Mucosa of rectum (tissue), 2 donors: ENCODE measurements around the gene DRP2.

Source experiments
- H3K27ac ChIP-seq, 2 donors: one replicate each; pipeline ENCODE4 v1.7.0; 2013; ENCODE audit warnings: inconsistent platforms in 2 of 2, low read depth in 2 of 2, low read length in 2 of 2
- H3K27me3 ChIP-seq, 2 donors: one replicate each; pipeline ENCODE4 v1.7.0; 2013; ENCODE audit warnings: low read length in 2 of 2; ENCODE audit not compliant: control insufficient read depth in 2 of 2, insufficient read depth in 2 of 2
- H3K36me3 ChIP-seq, 2 donors: one replicate each; pipeline ENCODE4 v1.7.0; 2013; ENCODE audit warnings: low read length in 2 of 2; ENCODE audit not compliant: control insufficient read depth in 2 of 2, insufficient read depth in 2 of 2
- H3K4me1 ChIP-seq, 2 donors: one replicate each; pipeline ENCODE4 v1.7.0; 2013; ENCODE audit warnings: low read length in 2 of 2, mild to moderate bottlenecking in 1 of 2; ENCODE audit not compliant: control insufficient read depth in 2 of 2, insufficient read depth in 2 of 2
- H3K4me3 ChIP-seq, 2 donors: one replicate each; pipeline ENCODE4 v1.7.0; 2013; ENCODE audit warnings: low read length in 2 of 2
- H3K9ac ChIP-seq, 2 donors: one replicate each; pipeline ENCODE4 v1.7.0; 2013; ENCODE audit warnings: low read length in 2 of 2, low read depth in 1 of 2, mild to moderate bottlenecking in 1 of 2
- H3K9me3 ChIP-seq, 2 donors: one replicate each; pipeline ENCODE4 v1.7.0; 2013; ENCODE audit warnings: low read length in 2 of 2; ENCODE audit not compliant: control insufficient read depth in 2 of 2
- donor health status: healthy.
- donor health status: Normal muscosa, but diverticular disease.

The DRP2 gene

DNA sequence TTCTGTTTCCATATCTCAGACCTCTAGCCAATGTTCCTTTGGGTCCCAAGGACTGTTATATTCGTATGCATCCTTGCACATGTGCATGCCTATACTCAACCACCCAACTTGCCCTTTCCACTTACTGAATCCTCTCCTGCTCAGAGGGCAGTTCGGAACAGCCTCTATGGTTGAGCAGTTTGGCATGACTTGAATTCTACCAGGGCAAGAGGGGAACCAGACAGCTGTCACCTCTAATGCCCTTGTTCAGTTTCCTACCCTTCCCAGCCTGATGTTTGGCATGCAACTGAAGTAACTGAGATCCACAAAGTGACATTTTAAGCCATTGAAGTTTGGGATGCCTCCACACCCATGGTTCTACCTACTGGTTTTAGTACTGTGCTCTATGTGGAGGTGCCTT is 17.5 kb downstream of the DRP2 start:
- H3K4me3 ChIP-seq, result no peak overlapping the region
- no peak overlapping the region for H3K9ac ChIP-seq
- H3K27me3 ChIP-seq, result no peaks in the 10 kb centered on the region
- H3K27ac ChIP-seq, result no peak overlapping the region
- H3K9me3 ChIP-seq, result no peaks in the 10 kb centered on the region
- H3K4me1 ChIP-seq, result no peaks in the 10 kb centered on the region
- no peaks in the 10 kb centered on the region for H3K36me3 ChIP-seq

DNA sequence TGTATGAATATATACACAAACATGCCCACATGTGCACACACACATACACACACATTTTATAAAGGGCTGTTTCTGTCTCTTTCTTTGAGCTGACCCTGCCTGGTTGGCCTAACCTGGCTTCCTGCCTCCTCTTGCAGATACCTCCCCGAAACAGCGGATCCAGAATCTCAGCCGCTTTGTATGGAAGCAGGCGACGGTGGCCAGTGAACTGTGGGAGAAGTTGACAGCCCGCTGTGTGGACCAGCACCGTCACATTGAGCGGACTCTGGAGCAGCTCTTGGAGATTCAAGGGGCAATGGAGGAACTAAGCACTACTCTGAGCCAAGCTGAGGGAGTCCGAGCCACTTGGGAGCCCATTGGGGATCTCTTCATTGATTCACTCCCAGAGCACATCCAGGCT is 21.9 kb downstream of the DRP2 start:
- Histone ChIP-seq H3K27ac (no peak overlapping the region), H3K27me3 (no peaks in the 10 kb centered on the region), H3K36me3 (no peaks in the 10 kb centered on the region), H3K9ac (no peak overlapping the region), H3K9me3 (no peaks in the 10 kb centered on the region), H3K4me1 (no peaks in the 10 kb centered on the region), H3K4me3 (no peak overlapping the region)

DNA sequence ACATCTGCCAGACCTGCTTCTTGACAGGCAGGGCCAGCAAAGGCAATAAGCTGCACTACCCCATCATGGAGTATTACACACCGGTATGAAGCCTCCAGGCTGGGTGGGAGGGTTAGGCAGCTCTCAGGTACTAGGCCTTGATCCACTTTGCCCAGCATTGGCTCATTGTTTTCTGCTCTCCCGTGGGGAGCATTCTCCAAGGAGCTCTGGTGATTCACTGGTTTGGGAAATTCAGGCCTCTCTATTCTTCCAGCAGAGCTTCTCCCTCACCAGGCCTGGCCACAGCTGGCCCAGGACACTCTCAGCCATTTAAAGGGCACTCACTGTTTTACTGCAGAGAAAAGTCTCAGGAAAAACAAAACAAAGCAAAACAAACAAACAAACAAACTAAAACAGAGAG is 33.0 kb downstream of the DRP2 start:
- Histone ChIP-seq H3K4me1 (no peaks in the 10 kb centered on the region), H3K27ac (no peak overlapping the region), H3K36me3 (no peaks in the 10 kb centered on the region), H3K27me3 (peaks cover 0 to 2% of the 10 kb centered on the region in 2 donors), H3K4me3 (no peak overlapping the region), H3K9ac (no peak overlapping the region), H3K9me3 (no peaks in the 10 kb centered on the region)

DNA sequence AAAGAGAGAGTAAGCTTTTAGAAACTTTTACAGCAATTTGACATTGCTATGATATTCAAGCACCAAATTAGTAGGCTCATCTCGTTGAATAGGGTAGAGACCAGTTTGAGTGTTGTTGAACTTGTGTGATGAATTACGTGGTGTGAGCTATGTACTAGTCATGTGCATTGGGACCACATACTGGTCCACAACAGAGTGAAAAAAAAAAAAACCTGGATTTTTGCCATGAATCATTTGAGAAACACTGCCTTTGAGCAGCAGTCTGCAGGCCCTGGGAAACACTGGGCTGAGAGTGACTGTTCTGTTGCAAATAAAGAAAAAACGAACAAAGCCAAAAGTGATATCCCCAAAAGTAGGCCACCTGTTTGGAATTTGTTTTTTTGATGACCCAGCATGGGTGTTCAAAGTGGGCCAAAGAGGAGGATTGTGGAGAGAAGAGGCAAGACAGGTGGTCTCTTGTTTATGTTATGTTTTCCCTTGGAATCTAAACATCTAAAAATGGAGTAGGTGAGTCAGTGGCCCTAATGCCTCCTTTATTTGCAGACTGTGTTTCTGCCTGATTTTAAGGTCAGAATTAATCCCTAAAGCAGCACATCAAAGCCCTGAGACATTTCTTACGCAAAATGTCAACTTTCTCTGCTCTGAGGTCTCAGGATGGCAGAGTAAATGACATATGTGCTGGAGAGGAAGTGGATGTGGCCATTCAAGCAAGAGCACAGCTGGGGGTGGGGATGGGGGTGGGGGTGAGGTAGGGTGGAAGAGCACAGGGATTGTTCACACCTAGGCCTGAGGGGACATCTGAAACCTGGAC is 38.1 kb downstream of the DRP2 start:
- Histone ChIP-seq H3K4me1 (no peaks in the 10 kb centered on the region), H3K4me3 (no peak overlapping the region), H3K27ac (no peak overlapping the region), H3K9me3 (no peaks in the 10 kb centered on the region), H3K36me3 (no peaks in the 10 kb centered on the region), H3K9ac (no peak overlapping the region), H3K27me3 (peaks cover 2 to 4% of the 10 kb centered on the region in 2 donors)

DNA sequence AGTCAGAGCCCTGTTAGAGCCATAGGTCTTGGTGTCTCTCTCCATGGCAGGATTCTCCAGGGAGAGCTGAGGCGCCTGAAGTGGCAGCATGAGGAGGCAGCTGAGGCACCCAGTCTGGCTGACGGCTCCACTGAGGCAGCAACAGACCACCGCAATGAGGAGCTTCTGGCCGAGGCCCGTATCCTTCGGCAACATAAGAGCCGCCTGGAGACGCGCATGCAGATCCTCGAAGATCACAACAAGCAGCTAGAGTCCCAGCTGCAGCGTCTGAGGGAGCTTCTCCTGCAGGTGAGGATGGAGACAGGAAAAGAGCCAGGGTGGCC is 38.6 kb downstream of the DRP2 start:
- Histone ChIP-seq H3K27ac (no peak overlapping the region), H3K9me3 (no peaks in the 10 kb centered on the region), H3K4me1 (no peaks in the 10 kb centered on the region), H3K27me3 (peaks cover 2 to 4% of the 10 kb centered on the region in 2 donors), H3K9ac (no peak overlapping the region), H3K4me3 (no peak overlapping the region), H3K36me3 (no peaks in the 10 kb centered on the region)

DNA sequence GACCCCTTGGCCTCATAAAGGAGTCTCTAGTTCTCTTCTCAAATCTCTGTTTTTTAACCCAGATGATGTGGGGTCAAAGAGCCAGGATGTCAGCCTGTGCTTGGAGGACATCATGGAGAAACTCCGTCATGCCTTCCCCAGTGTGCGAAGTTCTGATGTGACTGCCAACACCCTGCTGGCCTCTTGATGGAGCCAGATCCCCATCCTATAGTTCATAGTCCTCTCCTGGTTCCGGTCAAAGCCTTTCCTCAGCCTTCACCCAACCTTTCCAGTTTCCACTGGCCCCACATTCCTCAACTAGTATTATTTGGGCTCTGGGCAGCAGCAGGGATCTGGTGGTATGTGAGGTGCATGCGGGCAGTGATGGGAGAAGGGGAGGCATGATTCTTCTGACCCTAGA is 40.8 kb downstream of the DRP2 start:
- no peaks in the 10 kb centered on the region for H3K4me1 ChIP-seq
- H3K9me3 ChIP-seq, result no peaks in the 10 kb centered on the region
- H3K4me3 ChIP-seq, result no peak overlapping the region
- no peak overlapping the region for H3K9ac ChIP-seq
- no peak overlapping the region for H3K27ac ChIP-seq
- no peaks in the 10 kb centered on the region for H3K36me3 ChIP-seq
- H3K27me3 ChIP-seq, result peaks cover 0 to 4% of the 10 kb centered on the region in 2 donors

DNA sequence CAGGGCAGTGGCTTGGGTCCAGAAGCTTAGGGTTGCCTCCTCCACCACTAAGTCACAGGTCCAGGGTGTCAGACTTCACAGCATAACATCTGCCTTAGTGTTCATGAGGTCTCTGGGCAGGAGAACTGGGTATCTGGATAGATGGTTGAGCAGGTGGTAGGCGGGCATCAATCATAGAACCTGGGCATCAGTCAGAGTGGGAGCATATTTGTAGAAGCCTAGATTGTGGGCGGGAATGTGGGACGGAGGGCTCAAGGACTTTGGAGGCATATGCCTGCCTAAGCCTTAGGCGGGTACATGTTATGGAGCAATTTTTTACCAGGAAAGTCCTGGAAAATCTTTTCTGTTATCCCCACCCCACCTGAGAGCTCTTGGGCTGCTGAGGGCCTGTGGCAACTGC is 43.0 kb downstream of the DRP2 start:
- H3K36me3 ChIP-seq, result no peaks in the 10 kb centered on the region
- H3K9ac ChIP-seq, result no peak overlapping the region
- H3K4me3 ChIP-seq, result no peak overlapping the region
- H3K27ac ChIP-seq, result no peak overlapping the region
- H3K4me1 ChIP-seq, result no peaks in the 10 kb centered on the region
- H3K9me3 ChIP-seq, result no peaks in the 10 kb centered on the region
- peaks cover 0 to 4% of the 10 kb centered on the region in 2 donors for H3K27me3 ChIP-seq

DNA sequence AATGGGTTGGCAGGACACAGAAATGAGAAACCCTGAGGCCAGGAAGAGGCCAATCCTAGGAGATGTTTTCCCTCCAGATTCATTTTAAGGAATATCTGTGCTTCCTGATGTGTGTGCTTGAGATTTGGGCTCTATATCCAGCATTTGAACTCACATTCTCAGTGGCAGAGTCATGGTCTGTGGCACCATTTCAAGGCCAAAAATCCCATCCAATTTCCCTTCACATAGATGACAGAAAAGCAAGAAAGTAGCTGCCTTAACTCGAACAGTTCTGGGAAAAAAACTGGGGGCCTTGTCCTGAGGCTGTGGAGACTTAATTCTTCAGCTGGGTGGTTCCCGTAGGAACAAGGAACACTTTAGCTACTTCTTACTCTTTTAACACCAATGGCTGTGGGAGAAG is 44.2 kb downstream of the DRP2 start:
- H3K9me3 ChIP-seq, result no peaks in the 10 kb centered on the region
- H3K4me3 ChIP-seq, result no peak overlapping the region
- no peak overlapping the region for H3K9ac ChIP-seq
- no peaks in the 10 kb centered on the region for H3K4me1 ChIP-seq
- H3K27me3 ChIP-seq, result peaks cover 0 to 4% of the 10 kb centered on the region in 2 donors
- H3K27ac ChIP-seq, result no peak overlapping the region
- H3K36me3 ChIP-seq, result no peaks in the 10 kb centered on the region

DNA sequence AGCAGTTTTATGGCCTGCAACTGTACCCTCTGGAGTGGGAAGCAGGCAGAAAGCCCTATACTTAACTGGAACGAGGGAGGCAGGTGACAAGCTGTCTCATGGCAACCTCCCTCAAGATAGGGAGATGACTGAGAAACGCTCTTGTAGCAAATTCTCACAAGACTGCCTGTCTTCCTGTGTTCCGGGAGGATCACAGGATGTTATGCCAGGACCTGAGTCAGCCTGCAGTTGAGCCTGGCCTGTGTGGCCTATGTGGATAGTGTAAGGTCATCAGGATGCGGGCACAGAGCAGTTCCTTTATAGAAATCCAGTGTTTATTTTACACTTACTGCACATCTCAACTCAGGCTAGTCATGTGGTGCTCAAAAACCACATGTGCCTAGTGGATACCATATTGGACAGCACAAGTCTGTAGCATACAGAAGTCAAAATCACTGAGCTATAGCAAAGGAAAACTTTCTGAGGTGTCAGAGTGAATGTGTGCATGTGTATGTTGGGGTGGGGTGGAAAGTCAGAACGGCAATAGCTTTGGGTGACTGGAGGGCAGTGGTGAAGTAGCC is 46.4 kb downstream of the DRP2 start:
- no peaks in the 10 kb centered on the region for H3K36me3 ChIP-seq
- H3K27me3 ChIP-seq, result peaks cover under 1 to 4% of the 10 kb centered on the region in 2 donors

DNA sequence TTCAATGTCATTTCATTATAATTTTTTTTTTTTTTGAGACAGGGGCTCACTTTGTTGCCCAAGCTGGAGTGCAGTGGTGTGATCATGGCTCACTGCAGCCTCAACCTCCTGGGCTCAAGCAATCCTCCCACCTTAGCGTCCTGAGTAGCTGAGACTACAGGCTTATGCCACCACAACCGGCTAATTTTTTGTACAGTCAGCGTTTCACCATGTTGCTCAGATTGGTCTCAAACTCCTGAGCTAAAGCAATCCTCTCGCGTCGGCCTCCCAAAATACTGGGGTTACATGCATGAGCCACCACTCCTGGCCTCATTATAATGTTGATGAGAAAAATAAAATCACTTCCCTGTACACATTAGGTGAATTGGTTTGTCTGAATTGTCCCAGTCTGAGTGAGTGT is 54.6 kb downstream of the DRP2 start:
- Histone ChIP-seq H3K27ac (no peak overlapping the region), H3K36me3 (no peaks in the 10 kb centered on the region), H3K9ac (no peak overlapping the region), H3K9me3 (no peaks in the 10 kb centered on the region), H3K4me1 (no peaks in the 10 kb centered on the region), H3K4me3 (no peak overlapping the region), H3K27me3 (peaks cover 0 to 2% of the 10 kb centered on the region in 2 donors)

More for the DNA sequence above, 46.4 kb downstream of the DRP2 start:
- no peak overlapping the region for H3K27ac ChIP-seq
- no peak overlapping the region for H3K4me3 ChIP-seq
- H3K9me3 ChIP-seq, result no peaks in the 10 kb centered on the region
- H3K9ac ChIP-seq, result no peak overlapping the region
- H3K4me1 ChIP-seq, result no peaks in the 10 kb centered on the region
